Activated naive CD4-positive, alpha-beta T cell treated with anti-CD3 and anti-CD28 coated beads, Interleukin-2, amount 50 U/mL, for 24 hours (primary cell): Measurements from ENCODE around the gene CCDC179.

Experiments used
- H3K27ac Mint-ChIP-seq: one replicate; pipeline ENCODE4 v1.8.0; 2021; ENCODE audit warnings: mild to moderate bottlenecking, mixed read lengths
- H3K27me3 Mint-ChIP-seq: one replicate; pipeline ENCODE4 v1.8.0; 2021; ENCODE audit warnings: mixed read lengths
- H3K36me3 Mint-ChIP-seq: one replicate; pipeline ENCODE4 v1.8.0; 2021; ENCODE audit warnings: mixed read lengths
- H3K4me1 Mint-ChIP-seq: one replicate; pipeline ENCODE4 v1.8.0; 2021; ENCODE audit warnings: mixed read lengths
- H3K4me3 Mint-ChIP-seq: one replicate; pipeline ENCODE4 v1.8.0; 2021; ENCODE audit warnings: mild to moderate bottlenecking, mixed read lengths
- H3K9me3 Mint-ChIP-seq: one replicate; pipeline ENCODE4 v1.8.0; 2021; ENCODE audit warnings: mixed read lengths

Gene CCDC179

DNA sequence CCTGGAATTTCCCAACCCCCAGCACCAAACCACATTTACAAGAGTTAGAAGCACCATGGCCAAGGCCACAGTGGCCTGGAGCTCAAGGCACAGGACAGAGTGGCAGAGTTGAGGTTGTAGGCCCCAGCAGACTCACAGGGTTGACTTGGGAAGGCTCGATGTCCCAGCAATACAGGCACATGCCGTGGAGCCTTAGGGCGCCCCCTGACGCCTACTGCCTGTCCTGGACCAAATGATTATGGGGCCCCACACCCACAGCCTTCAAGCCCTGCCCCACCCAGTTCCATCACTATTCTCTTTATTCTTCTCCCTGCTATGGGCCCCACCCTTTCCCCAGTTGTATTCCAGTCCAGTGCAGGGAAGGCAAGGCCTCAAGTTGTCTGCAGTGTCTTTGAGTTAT lies at the start of gene CCDC179:
TSS of gene CCDC179 (minus strand) at position 234 of the 400 bp plus-strand sequence. CDS start at position 181, 53 bp downstream.
- H3K4me1 Mint-ChIP-seq = no peaks in the 10 kb centered on the region
- H3K4me3 Mint-ChIP-seq = no peak within 1 kb of the TSS
- H3K9me3 Mint-ChIP-seq = peaks cover 5% of the 10 kb centered on the region
- peaks cover 6% of the 10 kb centered on the region for H3K36me3 Mint-ChIP-seq
- no peaks in the 10 kb centered on the region for H3K27me3 Mint-ChIP-seq
- H3K27ac Mint-ChIP-seq = no peak within 1 kb of the TSS

DNA sequence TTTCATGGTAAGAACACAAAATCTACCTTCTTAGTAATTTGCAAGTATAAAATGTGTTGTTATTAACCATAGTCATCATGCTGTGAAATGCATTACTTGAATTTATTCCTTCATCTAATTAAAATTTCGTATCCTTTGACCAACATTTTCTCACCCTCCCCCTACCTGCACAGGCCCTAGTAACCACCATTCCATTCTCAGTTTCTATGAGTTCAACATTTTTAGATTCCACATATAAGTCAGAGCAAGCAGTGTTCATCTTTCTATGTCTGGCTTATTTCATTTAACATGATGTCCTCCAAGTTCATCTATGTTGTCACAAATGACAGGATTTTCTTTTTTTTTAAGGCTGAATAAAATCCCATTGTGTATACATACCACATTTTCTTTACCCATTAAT lies 43.5 kb upstream of the CCDC179 start:
- peaks cover 8% of the 10 kb centered on the region for H3K36me3 Mint-ChIP-seq

DNA sequence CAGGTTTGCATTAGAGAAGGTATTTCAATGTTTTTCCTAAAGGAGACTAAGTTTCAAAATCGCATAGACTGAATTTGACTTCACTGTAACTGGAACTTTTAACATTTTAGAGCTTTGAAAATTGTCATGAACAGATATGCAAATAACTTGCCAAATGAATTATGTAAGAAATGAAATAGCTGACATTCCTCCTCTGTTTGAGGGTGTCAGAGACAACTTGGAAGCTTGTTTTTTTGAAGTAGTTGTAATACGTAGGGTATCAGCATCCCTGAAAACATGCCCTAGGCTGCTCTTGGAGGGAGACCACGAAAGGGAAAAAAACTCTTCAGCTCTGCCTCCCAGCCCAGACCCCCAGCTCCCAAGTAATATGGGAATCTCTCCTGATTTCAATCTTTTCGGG lies 41.3 kb upstream of the CCDC179 start:
- H3K27me3 Mint-ChIP-seq = no peaks in the 10 kb centered on the region
- H3K4me1 Mint-ChIP-seq = no peaks in the 10 kb centered on the region
- H3K27ac Mint-ChIP-seq = no peak overlapping the region
- no peaks in the 10 kb centered on the region for H3K9me3 Mint-ChIP-seq
- peaks cover 3% of the 10 kb centered on the region for H3K36me3 Mint-ChIP-seq
- no peak overlapping the region for H3K4me3 Mint-ChIP-seq

More for the DNA sequence above, 43.5 kb upstream of the CCDC179 start:
- H3K4me3 Mint-ChIP-seq = no peak overlapping the region
- H3K27me3 Mint-ChIP-seq = no peaks in the 10 kb centered on the region
- H3K9me3 Mint-ChIP-seq = peaks cover 4% of the 10 kb centered on the region
- no peak overlapping the region for H3K27ac Mint-ChIP-seq
- no peaks in the 10 kb centered on the region for H3K4me1 Mint-ChIP-seq

DNA sequence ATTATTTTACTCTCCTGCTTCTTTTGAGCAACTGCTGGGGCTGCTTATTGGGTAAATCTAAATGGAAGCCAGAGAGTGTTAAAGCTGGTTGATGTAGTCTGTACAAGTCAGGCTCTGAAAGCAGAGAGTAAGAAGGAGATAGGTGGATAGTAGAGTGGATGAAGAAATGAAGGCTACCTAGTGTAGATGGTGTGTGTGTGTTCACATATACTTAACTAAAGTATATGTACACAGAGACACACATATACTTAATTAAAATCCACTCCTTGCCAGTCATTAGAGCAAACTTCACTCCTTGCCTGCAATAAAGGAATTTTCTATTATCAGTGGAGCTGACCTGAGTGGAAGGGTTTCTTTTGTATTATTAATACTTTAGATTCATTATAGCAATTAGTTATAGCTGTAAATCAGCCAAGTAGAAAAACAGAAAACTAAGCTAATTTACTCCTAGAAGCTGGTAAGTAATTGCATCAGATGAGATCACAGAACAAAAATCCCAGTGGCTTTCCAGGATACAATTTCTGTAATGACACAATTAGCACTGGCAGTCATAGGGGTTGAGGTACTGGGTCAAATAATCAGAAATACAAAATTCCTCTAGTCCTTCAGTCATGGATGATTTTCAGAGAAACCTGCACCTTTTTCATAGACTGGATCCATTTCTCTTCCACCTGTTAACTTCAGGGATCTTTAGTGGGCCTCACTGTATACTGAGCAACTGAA lies 40.7 kb upstream of the CCDC179 start:
- no peak overlapping the region for H3K27ac Mint-ChIP-seq
- H3K36me3 Mint-ChIP-seq = peaks cover under 1% of the 10 kb centered on the region
- no peaks in the 10 kb centered on the region for H3K9me3 Mint-ChIP-seq
- no peaks in the 10 kb centered on the region for H3K4me1 Mint-ChIP-seq
- H3K4me3 Mint-ChIP-seq = no peak overlapping the region
- no peaks in the 10 kb centered on the region for H3K27me3 Mint-ChIP-seq

DNA sequence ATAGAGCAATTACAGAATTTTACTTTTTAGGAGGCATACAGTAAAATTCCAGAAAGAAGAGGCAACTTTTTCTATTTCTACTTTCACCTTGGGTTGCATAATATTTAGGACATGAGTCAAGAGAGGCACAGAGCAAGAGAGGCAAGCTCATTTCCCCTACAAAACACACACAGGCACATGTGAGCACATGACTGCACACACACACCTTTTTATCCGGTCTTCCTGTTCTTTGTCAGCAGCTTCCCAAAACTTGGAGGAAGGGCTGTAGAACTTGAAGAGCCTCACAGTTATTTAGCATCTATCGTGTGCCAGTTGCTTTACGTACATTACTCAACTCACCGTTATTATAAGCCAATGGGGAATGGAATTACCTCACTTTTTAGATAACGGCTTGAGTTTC lies 37.8 kb upstream of the CCDC179 start:
- Mint-ChIP-seq H3K27ac (no peak overlapping the region), H3K4me1 (no peaks in the 10 kb centered on the region), H3K4me3 (no peak overlapping the region), H3K36me3 (no peaks in the 10 kb centered on the region), H3K9me3 (no peaks in the 10 kb centered on the region), H3K27me3 (no peaks in the 10 kb centered on the region)

DNA sequence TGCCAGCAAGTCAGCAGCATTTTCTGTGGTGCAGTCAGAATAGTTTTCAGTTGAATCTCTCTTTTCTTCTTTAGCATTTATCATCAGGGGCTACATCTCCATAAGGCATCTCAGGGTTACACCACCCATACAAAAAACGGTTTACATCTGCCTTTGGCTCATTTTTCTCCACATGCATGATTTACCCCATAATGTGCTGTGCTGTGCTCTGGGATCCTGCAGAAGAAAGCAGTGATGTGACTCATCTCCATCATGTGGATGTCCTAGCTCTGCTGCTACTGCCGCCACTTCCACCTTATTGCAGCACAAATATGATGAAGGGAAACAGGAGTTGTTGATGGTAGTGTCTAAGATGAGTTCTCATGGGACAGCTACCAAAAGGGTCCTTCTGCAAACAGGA lies 30.0 kb upstream of the CCDC179 start:
- no peaks in the 10 kb centered on the region for H3K4me1 Mint-ChIP-seq
- H3K4me3 Mint-ChIP-seq = no peak overlapping the region
- no peaks in the 10 kb centered on the region for H3K9me3 Mint-ChIP-seq
- H3K27ac Mint-ChIP-seq = no peak overlapping the region
- no peaks in the 10 kb centered on the region for H3K27me3 Mint-ChIP-seq
- peaks cover 4% of the 10 kb centered on the region for H3K36me3 Mint-ChIP-seq

- Mint-ChIP-seq H3K9me3 (no peaks in the 10 kb centered on the region), H3K27ac (no peak overlapping the region), H3K27me3 (no peaks in the 10 kb centered on the region), H3K4me3 (no peak overlapping the region), H3K36me3 (peaks cover 5% of the 10 kb centered on the region), H3K4me1 (no peaks in the 10 kb centered on the region)
Observed at GRCh38 chr11:22884217-22884616, 23.9 kb upstream of the CCDC179 start.

- Mint-ChIP-seq H3K4me1 (no peaks in the 10 kb centered on the region), H3K4me3 (no peak overlapping the region), H3K36me3 (peaks cover 3% of the 10 kb centered on the region), H3K27me3 (no peaks in the 10 kb centered on the region), H3K27ac (no peak overlapping the region), H3K9me3 (no peaks in the 10 kb centered on the region)
Observed at GRCh38 chr11:22879630-22880029, 19.4 kb upstream of the CCDC179 start.

- no peak overlapping the region for H3K27ac Mint-ChIP-seq
- H3K4me1 Mint-ChIP-seq = no peaks in the 10 kb centered on the region
- H3K27me3 Mint-ChIP-seq = no peaks in the 10 kb centered on the region
- no peak overlapping the region for H3K4me3 Mint-ChIP-seq
- no peaks in the 10 kb centered on the region for H3K9me3 Mint-ChIP-seq
- H3K36me3 Mint-ChIP-seq = no peaks in the 10 kb centered on the region
Observed at GRCh38 chr11:22878604-22879003, 18.3 kb upstream of the CCDC179 start.

- Mint-ChIP-seq H3K4me1 (no peaks in the 10 kb centered on the region), H3K9me3 (no peaks in the 10 kb centered on the region), H3K4me3 (no peak overlapping the region), H3K27ac (no peak overlapping the region), H3K36me3 (no peaks in the 10 kb centered on the region), H3K27me3 (no peaks in the 10 kb centered on the region)
Observed at GRCh38 chr11:22878039-22878438, 17.8 kb upstream of the CCDC179 start.

- H3K4me1 Mint-ChIP-seq = no peaks in the 10 kb centered on the region
- no peaks in the 10 kb centered on the region for H3K9me3 Mint-ChIP-seq
- H3K36me3 Mint-ChIP-seq = no peaks in the 10 kb centered on the region
- H3K27me3 Mint-ChIP-seq = no peaks in the 10 kb centered on the region
- H3K4me3 Mint-ChIP-seq = no peak overlapping the region
- no peak overlapping the region for H3K27ac Mint-ChIP-seq
Observed at GRCh38 chr11:22875869-22876473, 15.7 kb upstream of the CCDC179 start.

GRCh38 chr11:22869325-22869724 lies 9.1 kb upstream of the CCDC179 start:
- no peak overlapping the region for H3K4me3 Mint-ChIP-seq
- no peak overlapping the region for H3K27ac Mint-ChIP-seq
- no peaks in the 10 kb centered on the region for H3K27me3 Mint-ChIP-seq
- no peaks in the 10 kb centered on the region for H3K9me3 Mint-ChIP-seq
- H3K4me1 Mint-ChIP-seq = no peaks in the 10 kb centered on the region
- H3K36me3 Mint-ChIP-seq = peaks cover 5% of the 10 kb centered on the region

DNA sequence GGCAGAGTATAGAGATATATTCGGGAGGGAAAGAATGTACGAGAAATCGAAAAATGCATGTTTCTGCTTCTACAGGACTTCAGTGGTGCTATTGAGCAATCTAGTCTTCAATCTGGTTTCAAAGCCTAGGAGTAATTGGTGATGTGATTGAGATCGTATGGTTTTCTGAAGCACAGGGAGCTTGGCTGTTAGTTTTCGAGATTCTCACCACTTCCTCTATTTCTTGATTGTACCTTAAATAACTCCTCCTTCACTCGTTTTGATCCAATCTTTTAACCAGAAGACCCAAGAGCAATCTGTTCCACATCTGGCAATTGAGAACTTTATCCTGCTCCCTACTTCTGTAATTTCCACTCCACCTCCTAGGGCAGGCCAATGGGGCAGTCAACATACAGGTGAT lies 518 bp downstream of the CCDC179 start:
- Mint-ChIP-seq H3K4me1 (no peaks in the 10 kb centered on the region), H3K4me3 (no peak overlapping the region), H3K9me3 (peaks cover 5% of the 10 kb centered on the region), H3K36me3 (peaks cover 5% of the 10 kb centered on the region), H3K27ac (no peak overlapping the region), H3K27me3 (no peaks in the 10 kb centered on the region)

DNA sequence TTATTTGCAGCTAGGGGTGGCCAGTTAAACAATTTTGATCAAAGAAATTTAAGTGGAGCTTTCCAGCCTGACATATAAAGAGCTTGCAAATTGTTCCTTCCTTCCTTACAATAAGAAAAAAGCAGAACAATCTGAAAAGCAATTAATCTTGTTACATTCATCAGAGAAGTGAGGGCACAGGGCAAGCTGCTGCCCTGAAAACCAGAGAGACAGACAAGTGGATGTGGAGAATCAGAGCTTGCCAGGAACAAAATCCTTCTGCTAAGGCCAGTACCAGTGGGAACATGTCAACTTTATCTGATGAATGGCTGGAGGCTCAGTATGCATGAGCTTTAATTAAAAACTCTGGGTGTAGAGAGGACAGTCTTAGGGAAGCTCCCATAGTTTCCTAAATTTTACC lies 8.8 kb downstream of the CCDC179 start:
- Mint-ChIP-seq H3K9me3 (peaks cover 9% of the 10 kb centered on the region), H3K4me3 (no peak overlapping the region), H3K27me3 (no peaks in the 10 kb centered on the region), H3K27ac (no peak overlapping the region), H3K4me1 (no peaks in the 10 kb centered on the region), H3K36me3 (peaks cover 19% of the 10 kb centered on the region)

GRCh38 chr11:22846726-22847125 lies 13.5 kb downstream of the CCDC179 start:
- Mint-ChIP-seq H3K9me3 (no peaks in the 10 kb centered on the region), H3K36me3 (peaks cover 15% of the 10 kb centered on the region), H3K27me3 (no peaks in the 10 kb centered on the region), H3K27ac (no peak overlapping the region), H3K4me1 (no peaks in the 10 kb centered on the region), H3K4me3 (no peak overlapping the region)

GRCh38 chr11:22832315-22833015 lies 27.8 kb downstream of the CCDC179 start:
- H3K36me3 Mint-ChIP-seq = peaks cover 4% of the 10 kb centered on the region
- no peak overlapping the region for H3K27ac Mint-ChIP-seq
- H3K4me3 Mint-ChIP-seq = no peak overlapping the region
- no peaks in the 10 kb centered on the region for H3K9me3 Mint-ChIP-seq
- no peaks in the 10 kb centered on the region for H3K27me3 Mint-ChIP-seq
- H3K4me1 Mint-ChIP-seq = peaks cover 12% of the 10 kb centered on the region
